ENCODE measurements around the gene HMOX1. TPM values are rescaled to one million over a fixed set of nuclear protein-coding genes. Genes with fewer than 3 reads are reported as not detected.

HMOX1 gene
- total RNA-seq, 6 donors from 2014 or later: 22.0 to 306 (median 77.9) TPM

- H3K27me3 ChIP-seq: no peaks in the 10 kb centered on the region
- peaks cover 4 to 64% (median 51%) of the 10 kb centered on the region in 4 donors for H3K36me3 ChIP-seq
- peak in 1 of 2 donors; percentile 71 for DNase-seq
- TF ChIP-seq POLR2AphosphoS5 (IDR thresholded peaks at IDR 0.05): no peak
- TF ChIP-seq, protein P1, sequence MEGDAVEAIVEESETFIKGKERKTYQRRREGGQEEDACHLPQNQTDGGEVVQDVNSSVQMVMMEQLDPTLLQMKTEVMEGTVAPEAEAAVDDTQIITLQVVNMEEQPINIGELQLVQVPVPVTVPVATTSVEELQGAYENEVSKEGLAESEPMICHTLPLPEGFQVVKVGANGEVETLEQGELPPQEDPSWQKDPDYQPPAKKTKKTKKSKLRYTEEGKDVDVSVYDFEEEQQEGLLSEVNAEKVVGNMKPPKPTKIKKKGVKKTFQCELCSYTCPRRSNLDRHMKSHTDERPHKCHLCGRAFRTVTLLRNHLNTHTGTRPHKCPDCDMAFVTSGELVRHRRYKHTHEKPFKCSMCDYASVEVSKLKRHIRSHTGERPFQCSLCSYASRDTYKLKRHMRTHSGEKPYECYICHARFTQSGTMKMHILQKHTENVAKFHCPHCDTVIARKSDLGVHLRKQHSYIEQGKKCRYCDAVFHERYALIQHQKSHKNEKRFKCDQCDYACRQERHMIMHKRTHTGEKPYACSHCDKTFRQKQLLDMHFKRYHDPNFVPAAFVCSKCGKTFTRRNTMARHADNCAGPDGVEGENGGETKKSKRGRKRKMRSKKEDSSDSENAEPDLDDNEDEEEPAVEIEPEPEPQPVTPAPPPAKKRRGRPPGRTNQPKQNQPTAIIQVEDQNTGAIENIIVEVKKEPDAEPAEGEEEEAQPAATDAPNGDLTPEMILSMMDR (IDR thresholded peaks at IDR 0.05): no peak
- TF ChIP-seq EP300 (IDR thresholded peaks at IDR 0.05): no peak
- TF ChIP-seq POLR2A (IDR thresholded peaks at IDR 0.05): no peak
- H3K4me3 ChIP-seq: no peak overlapping the region
- ATAC-seq (ENCODE audit: low FRiP score in 2 of 2): no peak
- no peak overlapping the region for H3K27ac ChIP-seq
- H3K4me1 ChIP-seq: no peaks in the 10 kb centered on the region
- WGBS, 2 donors: 95 to 97% methylated on average over 22 to 26 of the region's 26 CpGs
- H3K9me3 ChIP-seq: no peaks in the 10 kb centered on the region
Observed at GRCh38 chr22:35424081-35424480, 43.2 kb downstream of the HMOX1 start.

GRCh38 chr22:35424761-35425160 lies 43.9 kb downstream of the HMOX1 start:
- no peak overlapping the region for H3K4me3 ChIP-seq
- peaks cover 4 to 57% (median 44%) of the 10 kb centered on the region in 4 donors for H3K36me3 ChIP-seq
- WGBS, 2 donors: 88 to 90% methylated on average over 4 to 7 of the region's 7 CpGs
- no peaks in the 10 kb centered on the region for H3K27me3 ChIP-seq
- H3K9me3 ChIP-seq: no peaks in the 10 kb centered on the region
- H3K27ac ChIP-seq: no peak overlapping the region
- TF ChIP-seq POLR2AphosphoS5 (IDR thresholded peaks at IDR 0.05) (no peak), EP300 (IDR thresholded peaks at IDR 0.05) (no peak), POLR2A (IDR thresholded peaks at IDR 0.05) (no peak)
- TF ChIP-seq, protein P1 (IDR thresholded peaks at IDR 0.05): no peak
- no peak for DNase-seq
- H3K4me1 ChIP-seq: no peaks in the 10 kb centered on the region
- ATAC-seq (ENCODE audit: low FRiP score in 2 of 2): no peak

- no peak for TF ChIP-seq POLR2A (IDR thresholded peaks at IDR 0.05)
- TF ChIP-seq, protein P1 (IDR thresholded peaks at IDR 0.05): no peak
- TF ChIP-seq POLR2AphosphoS5 (IDR thresholded peaks at IDR 0.05): no peak
- TF ChIP-seq EP300 (IDR thresholded peaks at IDR 0.05): no peak
- no peak for DNase-seq
- peaks cover 0 to 3% (median 1%) of the 10 kb centered on the region in 4 donors for H3K4me1 ChIP-seq
- H3K9me3 ChIP-seq: no peaks in the 10 kb centered on the region
- no peak overlapping the region for H3K4me3 ChIP-seq
- ATAC-seq (ENCODE audit: low FRiP score in 2 of 2): no peak
- H3K27ac ChIP-seq: peak overlapping the region in 1 of 4 donors; percentile 21
- no peaks in the 10 kb centered on the region for H3K27me3 ChIP-seq
- peaks cover 4 to 49% (median 39%) of the 10 kb centered on the region in 4 donors for H3K36me3 ChIP-seq
- WGBS, 2 donors: 90 to 96% methylated on average over 7 of the region's 7 CpGs
Observed at GRCh38 chr22:35425546-35425945, 44.6 kb downstream of the HMOX1 start.

GRCh38 chr22:35425971-35426800 lies 45.3 kb downstream of the HMOX1 start:
- WGBS, 2 donors: 84 to 88% methylated on average over 11 of the region's 11 CpGs
- Histone ChIP-seq H3K4me1 (peaks cover 2 to 6% (median 4%) of the 10 kb centered on the region in 4 donors), H3K27ac (peak overlapping the region in 1 of 4 donors; percentile 21), H3K36me3 (peaks cover 4 to 43% (median 35%) of the 10 kb centered on the region in 4 donors), H3K4me3 (no peak overlapping the region), H3K9me3 (no peaks in the 10 kb centered on the region), H3K27me3 (no peaks in the 10 kb centered on the region)
- TF ChIP-seq EP300 (IDR thresholded peaks at IDR 0.05) (no peak), POLR2AphosphoS5 (IDR thresholded peaks at IDR 0.05) (no peak), POLR2A (IDR thresholded peaks at IDR 0.05) (no peak)
- TF ChIP-seq, protein P1 (IDR thresholded peaks at IDR 0.05): no peak
- no peak for ATAC-seq (ENCODE audit: low FRiP score in 2 of 2)
- DNase-seq: no peak

Measured in upper lobe of left lung (tissue), 6 donors.